ENCODE results near the gene LYPD6B.

LYPD6B gene

GRCh38 chr2:149009576-149010461 is 28.7 kb upstream of the LYPD6B start:
- DNase-seq, result no peak

GRCh38 chr2:149012545-149012944 is 26.0 kb upstream of the LYPD6B start:
- no peak for DNase-seq

- DNase-seq, result no peak
Measured at GRCh38 chr2:149015501-149015900, 23.0 kb upstream of the LYPD6B start.

GRCh38 chr2:149015926-149016563 is 22.5 kb upstream of the LYPD6B start:
- DNase-seq, result no peak

- peak in 49 of 51 donors; percentile 5 to 85 (median 53) for DNase-seq
Measured at GRCh38 chr2:149017116-149017985, 21.1 kb upstream of the LYPD6B start.

GRCh38 chr2:149018981-149019380 is 19.5 kb upstream of the LYPD6B start:
- no peak for DNase-seq

- peak in 1 of 51 donors; percentile 10 for DNase-seq
Measured at GRCh38 chr2:149019768-149020167, 18.7 kb upstream of the LYPD6B start.

- DNase-seq, result no peak
Measured at GRCh38 chr2:149020432-149020851, 18.1 kb upstream of the LYPD6B start.

GRCh38 chr2:149021271-149021719 is 17.2 kb upstream of the LYPD6B start:
- DNase-seq, result no peak

- no peak for DNase-seq
Measured at GRCh38 chr2:149021761-149022160, 16.7 kb upstream of the LYPD6B start.

GRCh38 chr2:149023091-149023490 is 15.4 kb upstream of the LYPD6B start:
- no peak for DNase-seq

- no peak for DNase-seq
Measured at GRCh38 chr2:149027590-149028250, 10.8 kb upstream of the LYPD6B start.

GRCh38 chr2:149028377-149028776 is 10.1 kb upstream of the LYPD6B start:
- DNase-seq, result no peak

GRCh38 chr2:149028891-149029290 is 9.6 kb upstream of the LYPD6B start:
- DNase-seq, result no peak

- no peak for DNase-seq
Measured at GRCh38 chr2:149029307-149029965, 9.1 kb upstream of the LYPD6B start.

GRCh38 chr2:149031396-149031795 is 7.1 kb upstream of the LYPD6B start:
- no peak for DNase-seq

GRCh38 chr2:149033716-149034115 is 4.8 kb upstream of the LYPD6B start:
- DNase-seq, result no peak

GRCh38 chr2:149034406-149034805 is 4.1 kb upstream of the LYPD6B start:
- no peak for DNase-seq

GRCh38 chr2:149036507-149037293 is 1.8 kb upstream of the LYPD6B start:
- DNase-seq, result no peak

GRCh38 chr2:149037851-149038250 is 648 bp upstream of the LYPD6B start:
- no peak for DNase-seq
